A549 (cell line): ENCODE measurements around the gene KLB. TPM values are rescaled to one million over a fixed set of nuclear protein-coding genes. Genes with fewer than 3 reads are reported as not detected.

Experiments used
- ATAC-seq, 2 experiments: fragments of 200-7000 bp in 1 of 2; fragments of >200 bp in 1 of 2; cut with Nextera tagmentation in 1 of 2; cut with Tn5 transposase in 1 of 2; 3 replicates each; pipeline versions ENCODE4 v1.8.0 to v1.9.1; 2018 to 2020; ENCODE audit warnings: mild to moderate bottlenecking in 1 of 2, moderate library complexity in 1 of 2
- CTCF ChIA-PET: fragments of 300-600 bp; sonication (Branson Sonifier 250); formaldehyde crosslinking; extraction: SDS; loops from one replicate; lab custom pipeline; 2021; ENCODE audit warnings: antibody characterized with exemption, inconsistent platforms; lab: Yijun Ruan, JAX
- POLR2A ChIA-PET: fragments of 350-600 bp; formaldehyde crosslinking; extraction: SDS; loops from one replicate; lab custom pipeline; 2021; ENCODE audit warnings: antibody characterized with exemption, inconsistent platforms; lab: Yijun Ruan, JAX
- DNase-seq, 2 experiments: peaks; one replicate each; pipeline versions ENCODE4 v3.0.0 to v3.0.0-alpha.2; 2011 to 2016; ENCODE audit warnings: low read depth in 1 of 2, low spot score in 1 of 2
- FAIRE-seq: peaks from 2 replicates; lab custom pipeline; 2011; peaks lifted over from hg19 to GRCh38; lab: Jason Lieb, UNC
- H3K27ac ChIP-seq, 2 experiments: fragments of >200 bp; sonication (Bioruptor Twin); formaldehyde crosslinking; 3 replicates each; pipeline ENCODE4 v1.5.1; 2016 to 2017
- H3K4me1 ChIP-seq: fragments of >200 bp; sonication (Bioruptor Twin); formaldehyde crosslinking; 3 replicates; pipeline ENCODE4 v1.6.1; 2016
- H3K4me2 ChIP-seq: fragments of >200 bp; sonication (Bioruptor Twin); formaldehyde crosslinking; 3 replicates; pipeline ENCODE4 v1.6.1; 2016
- H3K4me3 ChIP-seq: fragments of >200 bp; sonication (Bioruptor Twin); formaldehyde crosslinking; 3 replicates; pipeline ENCODE4 v1.5.1; 2016
- H3K9me3 ChIP-seq: fragments of >200 bp; sonication (Bioruptor Twin); formaldehyde crosslinking; 3 replicates; pipeline ENCODE4 v1.6.1; 2016
- CBX2 ChIP-seq: fragments of 200-600 bp; sonication (generic); IDR thresholded peaks from 2 replicates; pipeline ENCODE4 v1.6.1; 2016; ENCODE audit warnings: low read depth, mild to moderate bottlenecking, borderline replicate concordance
- CEBPB ChIP-seq, 2 experiments: fragments of >200 bp in 1 of 2; sonication (Bioruptor Twin) in 1 of 2; formaldehyde crosslinking in 1 of 2; IDR thresholded peaks; 2 replicates each; pipeline ENCODE4 v1.6.1; 2012 to 2016
- CHD4 ChIP-seq: fragments of 200-600 bp; sonication (generic); IDR thresholded peaks from 2 replicates; pipeline ENCODE4 v1.6.1; 2016; ENCODE audit warnings: antibody characterized with exemption, mild to moderate bottlenecking, borderline replicate concordance
- ESRRA ChIP-seq: fragments of 150-350 bp; IDR thresholded peaks from 2 replicates; pipeline ENCODE4 v1.6.1; 2014; ENCODE audit warnings: mild to moderate bottlenecking, low read length, borderline replicate concordance
- FOSB ChIP-seq: fragments of 250-450 bp; sonication (Bioruptor Pico); IDR thresholded peaks from 2 replicates; pipeline ENCODE4 v1.5.0; 2020; ENCODE audit warnings: mild to moderate bottlenecking, moderate library complexity
- FOSL2 ChIP-seq, 2 experiments: fragments of 450-650 bp in 1 of 2; fragments of >200 bp in 1 of 2; sonication (Bioruptor Twin) in 1 of 2; formaldehyde crosslinking; IDR thresholded peaks; 2 replicates each; pipeline versions ENCODE4 v1.5.0 to v1.6.1; 2016 to 2020; ENCODE audit warnings: mild to moderate bottlenecking in 1 of 2, moderate library complexity in 1 of 2
- HOXA7 ChIP-seq: fragments of 250-450 bp; sonication (Bioruptor Pico); IDR thresholded peaks from 2 replicates; pipeline ENCODE4 v1.5.0; 2020; ENCODE audit warnings: mild to moderate bottlenecking, moderate library complexity
- JUN ChIP-seq, 2 experiments: fragments of >200 bp; sonication (Bioruptor Twin); formaldehyde crosslinking; IDR thresholded peaks; 2 replicates in 1 of 2; 3 replicates in 1 of 2; pipeline ENCODE4 v1.6.1; 2016 to 2017
- JUNB ChIP-seq: fragments of >200 bp; sonication (Bioruptor Twin); formaldehyde crosslinking; IDR thresholded peaks from 2 replicates; pipeline ENCODE4 v1.6.1; 2016
- KDM5A ChIP-seq: fragments of 200-600 bp; sonication (generic); IDR thresholded peaks from 2 replicates; pipeline ENCODE4 v1.6.1; 2016; ENCODE audit warnings: antibody characterized with exemption, mild to moderate bottlenecking
- MAZ ChIP-seq: fragments of 150-350 bp; IDR thresholded peaks from 2 replicates; pipeline ENCODE4 v1.6.1; 2014; ENCODE audit warnings: antibody characterized with exemption, low read depth, low read length, borderline replicate concordance
- NR3C1 ChIP-seq: fragments of >200 bp; sonication (Bioruptor Twin); formaldehyde crosslinking; IDR thresholded peaks from 3 replicates; pipeline ENCODE4 v1.6.1; 2017
- POLR2A ChIP-seq: IDR thresholded peaks from 2 replicates; pipeline ENCODE4 v1.6.1; 2012; ENCODE audit warnings: mild to moderate bottlenecking, low read length
- POLR2AphosphoS2 ChIP-seq: conservative IDR thresholded peaks from 2 replicates; pipeline ENCODE4 v1.6.1; 2012; ENCODE audit warnings: low read length, improper control_type of control experiment, inconsistent platforms
- RARB ChIP-seq: fragments of 250-450 bp; sonication (Bioruptor Pico); IDR thresholded peaks from 2 replicates; pipeline ENCODE4 v1.8.0; 2021; ENCODE audit warnings: mild to moderate bottlenecking, moderate library complexity
- RCOR1 ChIP-seq: fragments of 150-350 bp; IDR thresholded peaks from 2 replicates; pipeline ENCODE4 v1.6.1; 2014; ENCODE audit warnings: antibody characterized with exemption, low read length, low read depth
- RFX5 ChIP-seq: fragments of 450-650 bp; IDR thresholded peaks from 2 replicates; pipeline ENCODE4 v1.7.1; 2014; ENCODE audit warnings: antibody characterized with exemption, mild to moderate bottlenecking, moderate library complexity
- TFCP2L1 ChIP-seq: fragments of 250-450 bp; sonication (Bioruptor Pico); IDR thresholded peaks from 2 replicates; pipeline ENCODE4 v1.5.0; 2021; ENCODE audit warnings: mild to moderate bottlenecking
- TP53 ChIP-seq: fragments of 250-450 bp; sonication (Bioruptor Pico); IDR thresholded peaks from 2 replicates; pipeline ENCODE4 v1.5.0; 2021; ENCODE audit warnings: mild to moderate bottlenecking, moderate library complexity
- ZC3H11A ChIP-seq: fragments of 450-650 bp; IDR thresholded peaks from 2 replicates; pipeline ENCODE4 v1.6.1; 2014; ENCODE audit warnings: antibody characterized with exemption, mild to moderate bottlenecking
- WGBS: methylation state at CpG from one replicate; pipeline ENCODE4 v1.1.6; 2017; ENCODE audit errors: missing lambda C conversion rate; 5-methylcytosine and 5-hydroxymethylcytosine counted together
- polyA plus RNA-seq, 4 experiments: library from polyadenylated mRNA; depleted of rRNA in 3 of 4; stranded (reverse); fragments of >200 nt; fragmentation: RNase III in 1 of 4; extraction: RNeasy Plus Mini Kit Qiagen cat#74134 plus additional on column Dnase treatment in 1 of 4; gene quantifications; 2 replicates in 3 of 4; 3 replicates in 1 of 4; pipeline ENCODE4 v1.2.3, GENCODE V29; 2011 to 2017
- TF ChIP-seq, protein P1 (sequence below): fragments of >200 bp; sonication (Bioruptor Twin); formaldehyde crosslinking; IDR thresholded peaks from 3 replicates; pipeline ENCODE4 v1.5.1; 2016
- TF ChIP-seq, protein P2 (sequence below): IDR thresholded peaks from 2 replicates; pipeline ENCODE4 v1.6.1; 2012
- TF ChIP-seq, protein P3 (sequence below): fragments of 250-450 bp; sonication (Bioruptor Pico); IDR thresholded peaks from 2 replicates; pipeline ENCODE4 v1.5.0; 2020; ENCODE audit warnings: low read depth, mild to moderate bottlenecking, moderate library complexity

Gene KLB
- polyA plus RNA-seq, 2 of the 4 experiments (the other 2 are of a cell fraction) = 0.57 to 0.87 TPM

DNA sequence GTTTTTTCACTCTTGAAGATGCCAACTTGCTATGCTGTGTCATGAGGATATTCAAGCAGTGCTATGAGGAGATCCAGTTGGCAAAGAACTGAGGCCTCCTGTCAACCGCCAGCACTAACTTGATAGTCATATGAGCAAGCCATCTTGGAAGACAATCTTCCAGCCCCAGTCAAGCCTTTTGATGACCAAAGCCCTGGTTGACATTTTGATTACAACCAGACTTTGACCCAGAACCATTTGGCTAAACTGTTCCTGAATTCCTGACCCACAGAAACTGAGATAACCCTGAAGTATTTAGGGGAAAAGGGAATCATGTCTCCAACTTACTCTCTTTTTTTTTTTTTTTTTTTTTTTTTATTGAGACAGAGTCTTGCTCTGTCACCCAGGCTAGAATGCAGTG is 87.6 kb downstream of the KLB start (continued):
- TF ChIP-seq, protein P1, sequence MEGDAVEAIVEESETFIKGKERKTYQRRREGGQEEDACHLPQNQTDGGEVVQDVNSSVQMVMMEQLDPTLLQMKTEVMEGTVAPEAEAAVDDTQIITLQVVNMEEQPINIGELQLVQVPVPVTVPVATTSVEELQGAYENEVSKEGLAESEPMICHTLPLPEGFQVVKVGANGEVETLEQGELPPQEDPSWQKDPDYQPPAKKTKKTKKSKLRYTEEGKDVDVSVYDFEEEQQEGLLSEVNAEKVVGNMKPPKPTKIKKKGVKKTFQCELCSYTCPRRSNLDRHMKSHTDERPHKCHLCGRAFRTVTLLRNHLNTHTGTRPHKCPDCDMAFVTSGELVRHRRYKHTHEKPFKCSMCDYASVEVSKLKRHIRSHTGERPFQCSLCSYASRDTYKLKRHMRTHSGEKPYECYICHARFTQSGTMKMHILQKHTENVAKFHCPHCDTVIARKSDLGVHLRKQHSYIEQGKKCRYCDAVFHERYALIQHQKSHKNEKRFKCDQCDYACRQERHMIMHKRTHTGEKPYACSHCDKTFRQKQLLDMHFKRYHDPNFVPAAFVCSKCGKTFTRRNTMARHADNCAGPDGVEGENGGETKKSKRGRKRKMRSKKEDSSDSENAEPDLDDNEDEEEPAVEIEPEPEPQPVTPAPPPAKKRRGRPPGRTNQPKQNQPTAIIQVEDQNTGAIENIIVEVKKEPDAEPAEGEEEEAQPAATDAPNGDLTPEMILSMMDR = no peak

DNA sequence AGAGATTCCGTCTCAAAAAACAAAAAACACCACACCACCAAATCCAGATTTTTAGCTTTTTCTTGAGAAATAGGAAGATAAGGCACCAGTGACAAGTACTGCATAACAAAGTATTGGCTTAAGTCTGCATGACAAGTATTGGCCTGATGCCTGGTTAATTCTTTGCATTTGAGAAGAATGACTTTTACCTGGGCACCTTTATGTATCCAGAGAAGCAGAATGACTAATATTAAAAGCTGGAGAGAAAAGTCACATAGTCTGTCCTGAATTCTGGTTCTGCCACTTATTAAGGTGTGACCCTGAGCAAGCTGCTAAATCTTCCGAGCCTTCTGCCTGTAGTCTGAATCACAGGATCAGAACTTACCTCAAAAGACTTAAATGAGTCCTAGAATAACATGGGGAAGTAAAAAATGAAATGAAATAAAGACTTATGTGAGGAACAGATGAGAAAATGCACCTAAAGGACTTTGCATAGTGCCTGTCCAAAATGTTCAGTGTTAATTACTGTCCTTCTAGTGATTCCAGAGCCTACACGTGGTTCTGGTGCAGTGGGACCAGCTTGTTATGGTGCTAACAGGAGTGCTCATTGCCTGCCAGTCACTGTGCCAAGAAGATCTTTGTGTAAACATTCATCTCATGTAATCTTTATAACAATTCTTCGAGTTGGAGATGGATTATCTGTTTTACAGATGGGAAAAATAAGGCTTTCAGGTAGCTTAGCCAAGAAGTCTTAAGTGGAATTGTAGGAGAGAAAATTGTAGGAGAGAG is 88.9 kb downstream of the KLB start:
- ATAC-seq = peak; percentile 58 to 81
- H3K4me1 ChIP-seq = peaks cover 49% of the 10 kb centered on the region
- CTCF ChIA-PET = interaction anchor here (0.7 to 2.9 kb wide), 3 partner anchors 10 to 299 kb away, joined by 3 to 12 read pairs (median 4); no protein-coding TSS in a partner anchor
- FAIRE-seq = no peak
- peak in 1 of 2 experiments; percentile 55 for DNase-seq
- TF ChIP-seq FOSB (CRISPR knock-in tag) (no peak), POLR2A (no peak), MAZ (no peak), TP53 (CRISPR knock-in tag) (0 out of 2 replicates have a peak, but pooled peaks have one; percentile 54), KDM5A (no peak), CBX2 (no peak), RCOR1 (no peak), CHD4 (no peak), TFCP2L1 (CRISPR knock-in tag) (no peak), ESRRA (no peak)
- TF ChIP-seq, protein P2, sequence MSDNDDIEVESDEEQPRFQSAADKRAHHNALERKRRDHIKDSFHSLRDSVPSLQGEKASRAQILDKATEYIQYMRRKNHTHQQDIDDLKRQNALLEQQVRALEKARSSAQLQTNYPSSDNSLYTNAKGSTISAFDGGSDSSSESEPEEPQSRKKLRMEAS = 0 out of 2 replicates have a peak, but pooled peaks have one; percentile 47
- TF ChIP-seq, all 56 proteins: peak for 2
- H3K27ac ChIP-seq = peak overlapping the region; percentile 59 to 71
- WGBS = 34% methylated on average over 4 of the region's 4 CpGs
- peak overlapping the region; percentile 20; the same call in 2 of the 3 replicates for H3K4me2 ChIP-seq
- no peak overlapping the region for H3K4me3 ChIP-seq
- no peaks in the 10 kb centered on the region for H3K9me3 ChIP-seq
- POLR2A ChIA-PET = interaction anchor here (1.0 kb wide), 1 partner anchor 32 kb away, joined by 5 read pairs; the partner anchor contains the start of gene UGDH

DNA sequence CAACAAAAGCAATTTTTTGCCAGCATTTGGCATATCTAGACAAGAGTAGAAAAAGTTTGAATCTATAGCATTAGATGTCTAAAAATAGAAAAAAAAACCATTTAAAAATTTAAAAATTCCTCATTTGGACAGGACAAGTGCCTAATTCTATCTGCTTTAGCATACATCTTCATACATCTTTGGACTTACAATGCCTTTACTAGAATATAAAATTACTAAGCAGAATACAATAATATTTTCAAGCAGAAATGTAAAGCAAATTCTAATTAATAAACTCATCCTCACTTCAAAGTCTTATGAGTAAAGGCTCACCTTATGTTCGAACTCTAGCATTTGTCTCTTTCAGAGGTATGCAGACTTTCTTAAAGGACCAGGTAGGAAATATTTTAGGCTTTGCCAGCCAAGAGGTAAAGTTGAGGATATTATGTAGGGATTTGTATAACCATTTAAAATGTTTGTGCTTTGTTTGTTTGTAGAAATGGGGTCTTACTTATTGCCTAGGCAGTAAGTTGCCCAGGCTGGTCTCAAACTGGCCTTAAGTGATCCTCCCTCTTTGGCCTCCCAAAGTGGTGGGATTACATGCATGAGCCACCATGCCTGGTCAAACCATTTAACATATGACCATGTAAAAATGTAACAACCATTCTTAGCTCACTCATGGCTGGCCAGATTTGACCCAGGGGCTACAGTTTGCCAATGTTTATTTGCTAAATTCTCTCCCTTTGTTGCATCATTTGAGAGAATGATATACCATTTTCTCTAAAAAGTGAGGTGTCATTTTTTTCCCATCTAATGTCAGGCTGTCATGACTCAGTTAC is 91.4 kb downstream of the KLB start:
- H3K27ac ChIP-seq = peak overlapping the region; percentile 41 to 76; a peak in 4 of 6 replicates
- 36% methylated on average over 1 of the region's 1 CpG for whole genome bisulfite sequencing
- H3K4me2 ChIP-seq = peak overlapping the region; percentile 4; the same call in 1 of the 3 replicates
- TF ChIP-seq HOXA7 (CRISPR knock-in tag) = peak; percentile 94; the same call in 1 of the 2 replicates
- TF ChIP-seq, protein P3, sequence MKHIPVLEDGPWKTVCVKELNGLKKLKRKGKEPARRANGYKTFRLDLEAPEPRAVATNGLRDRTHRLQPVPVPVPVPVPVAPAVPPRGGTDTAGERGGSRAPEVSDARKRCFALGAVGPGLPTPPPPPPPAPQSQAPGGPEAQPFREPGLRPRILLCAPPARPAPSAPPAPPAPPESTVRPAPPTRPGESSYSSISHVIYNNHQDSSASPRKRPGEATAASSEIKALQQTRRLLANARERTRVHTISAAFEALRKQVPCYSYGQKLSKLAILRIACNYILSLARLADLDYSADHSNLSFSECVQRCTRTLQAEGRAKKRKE (CRISPR knock-in tag) = no peak
- TF ChIP-seq ZC3H11A = no peak
- TF ChIP-seq JUNB = no peak
- TF ChIP-seq RARB = peak; percentile 49; the same call in 1 of the 2 replicates
- peak; percentile 44 to 61; a peak in 2 of 4 replicates for TF ChIP-seq CEBPB (IDR thresholded peaks at IDR 0.05)
- no peak for TF ChIP-seq FOSL2 (IDR thresholded peaks at IDR 0.05)
- peak; percentile 40; the same call in 1 of the 2 replicates for TF ChIP-seq FOSL2 (CRISPR knock-in tag; IDR thresholded peaks at IDR 0.05)
- 0 out of 2 replicates have a peak, but pooled peaks have one; percentile 23 for TF ChIP-seq TFCP2L1 (CRISPR knock-in tag)
- TF ChIP-seq FOSB (CRISPR knock-in tag) = peak; percentile 82
- no peak for TF ChIP-seq RFX5
- TF ChIP-seq JUN (IDR thresholded peaks at IDR 0.05) = peak in 1 of 2 experiments; percentile 31; a peak in 2 of 5 replicates
- peak; percentile 77; the same call in 1 of the 2 replicates for TF ChIP-seq POLR2AphosphoS2
- TF ChIP-seq NR3C1 = no peak
- peaks cover 69% of the 10 kb centered on the region for H3K4me1 ChIP-seq
- CTCF ChIA-PET = interaction anchor here (2.9 kb wide), 1 partner anchor 29 kb away, joined by 12 read pairs; no protein-coding TSS in a partner anchor
- H3K4me3 ChIP-seq = no peak overlapping the region
- DNase-seq = peak in 1 of 2 experiments; percentile 57
- POLR2A ChIA-PET = no interaction called here
- H3K9me3 ChIP-seq = no peaks in the 10 kb centered on the region
- no peak for FAIRE-seq
- ATAC-seq = no peak
